ENCODE measurements around the gene EGFL6. TPM values are rescaled to one million over a fixed set of nuclear protein-coding genes. Genes with fewer than 3 reads are reported as not detected.

The EGFL6 gene
- total RNA-seq, 4 donors from 2014 or later = 0.22 TPM; not detected in 3

GRCh38 chrX:13590207-13590606 is 20.8 kb downstream of the EGFL6 start:
- Histone ChIP-seq H3K36me3 (no peaks in the 10 kb centered on the region), H3K4me1 (no peaks in the 10 kb centered on the region), H3K27me3 (no peaks in the 10 kb centered on the region), H3K27ac (no peak overlapping the region), H3K9me3 (no peaks in the 10 kb centered on the region), H3K4me3 (no peak overlapping the region)
- 83% methylated on average over 1 of the region's 2 CpGs; no CpG with 5 or more reads in 1 of the 2 donors for WGBS, 2 donors (ENCODE audit: low coverage in 1 of 2)
- no peak for ATAC-seq
- no peak for TF ChIP-seq CTCF (IDR thresholded peaks at IDR 0.05)
- TF ChIP-seq EP300 (IDR thresholded peaks at IDR 0.05) = no peak
- no peak for TF ChIP-seq POLR2AphosphoS5 (IDR thresholded peaks at IDR 0.05)
- TF ChIP-seq POLR2A (IDR thresholded peaks at IDR 0.05) = no peak

GRCh38 chrX:13590914-13591313 is 21.5 kb downstream of the EGFL6 start:
- no peaks in the 10 kb centered on the region for H3K4me1 ChIP-seq
- H3K4me3 ChIP-seq = no peak overlapping the region
- no peak overlapping the region for H3K27ac ChIP-seq
- no peaks in the 10 kb centered on the region for H3K36me3 ChIP-seq
- TF ChIP-seq EP300 (IDR thresholded peaks at IDR 0.05) = no peak
- TF ChIP-seq POLR2AphosphoS5 (IDR thresholded peaks at IDR 0.05) = no peak
- TF ChIP-seq CTCF (IDR thresholded peaks at IDR 0.05) = no peak
- no peak for TF ChIP-seq POLR2A (IDR thresholded peaks at IDR 0.05)
- no peak for ATAC-seq
- 40 to 100% methylated on average over 1 to 2 of the region's 5 CpGs for WGBS, 2 donors (ENCODE audit: low coverage in 1 of 2)
- no peaks in the 10 kb centered on the region for H3K27me3 ChIP-seq
- H3K9me3 ChIP-seq = no peaks in the 10 kb centered on the region

GRCh38 chrX:13597874-13598273 is 28.5 kb downstream of the EGFL6 start:
- H3K9me3 ChIP-seq = no peaks in the 10 kb centered on the region
- no peaks in the 10 kb centered on the region for H3K36me3 ChIP-seq
- no peak overlapping the region for H3K4me3 ChIP-seq
- H3K27ac ChIP-seq = no peak overlapping the region
- TF ChIP-seq EP300 (IDR thresholded peaks at IDR 0.05) (no peak), CTCF (IDR thresholded peaks at IDR 0.05) (no peak), POLR2AphosphoS5 (IDR thresholded peaks at IDR 0.05) (no peak), POLR2A (IDR thresholded peaks at IDR 0.05) (no peak)
- 50 to 67% methylated on average over 3 of the region's 4 CpGs for WGBS, 2 donors (ENCODE audit: low coverage in 1 of 2)
- ATAC-seq = no peak
- no peaks in the 10 kb centered on the region for H3K27me3 ChIP-seq
- H3K4me1 ChIP-seq = no peaks in the 10 kb centered on the region

- H3K4me3 ChIP-seq = no peak overlapping the region
- no peaks in the 10 kb centered on the region for H3K4me1 ChIP-seq
- no peaks in the 10 kb centered on the region for H3K9me3 ChIP-seq
- TF ChIP-seq POLR2AphosphoS5 (IDR thresholded peaks at IDR 0.05) = no peak
- no peak for TF ChIP-seq POLR2A (IDR thresholded peaks at IDR 0.05)
- no peak for TF ChIP-seq CTCF (IDR thresholded peaks at IDR 0.05)
- TF ChIP-seq EP300 (IDR thresholded peaks at IDR 0.05) = no peak
- no peak overlapping the region for H3K27ac ChIP-seq
- H3K27me3 ChIP-seq = no peaks in the 10 kb centered on the region
- no peak for ATAC-seq
- no peaks in the 10 kb centered on the region for H3K36me3 ChIP-seq
- 63 to 81% methylated on average over 2 to 3 of the region's 3 CpGs for WGBS, 2 donors (ENCODE audit: low coverage in 1 of 2)
These were observed 29.5 kb downstream of the EGFL6 start for GRCh38 chrX:13598877-13599276.

GRCh38 chrX:13599491-13599890 is 30.1 kb downstream of the EGFL6 start:
- no peaks in the 10 kb centered on the region for H3K36me3 ChIP-seq
- no peaks in the 10 kb centered on the region for H3K9me3 ChIP-seq
- TF ChIP-seq POLR2AphosphoS5 (IDR thresholded peaks at IDR 0.05) (no peak), CTCF (IDR thresholded peaks at IDR 0.05) (no peak), EP300 (IDR thresholded peaks at IDR 0.05) (no peak), POLR2A (IDR thresholded peaks at IDR 0.05) (no peak)
- WGBS, 2 donors (ENCODE audit: low coverage in 1 of 2) = 80 to 86% methylated on average over 1 of the region's 1 CpG
- no peak for ATAC-seq
- no peak overlapping the region for H3K4me3 ChIP-seq
- no peak overlapping the region for H3K27ac ChIP-seq
- no peaks in the 10 kb centered on the region for H3K27me3 ChIP-seq
- no peaks in the 10 kb centered on the region for H3K4me1 ChIP-seq

Measured in gastroesophageal sphincter (tissue), 4 donors.